Activated CD4-positive, alpha-beta T cell treated with anti-CD3 and anti-CD28 coated beads, Interleukin-2, Interleukin-6, amounts not matched to agents 100 ng/mL and 50 ng/mL, durations not matched to agents 16 hours and 8 hours (primary cell): ENCODE data around the gene FLACC1.

Experiments
- DNase-seq: peaks from one replicate; pipeline ENCODE4 v3.0.0-alpha.2; 2020

FLACC1 gene

DNA sequence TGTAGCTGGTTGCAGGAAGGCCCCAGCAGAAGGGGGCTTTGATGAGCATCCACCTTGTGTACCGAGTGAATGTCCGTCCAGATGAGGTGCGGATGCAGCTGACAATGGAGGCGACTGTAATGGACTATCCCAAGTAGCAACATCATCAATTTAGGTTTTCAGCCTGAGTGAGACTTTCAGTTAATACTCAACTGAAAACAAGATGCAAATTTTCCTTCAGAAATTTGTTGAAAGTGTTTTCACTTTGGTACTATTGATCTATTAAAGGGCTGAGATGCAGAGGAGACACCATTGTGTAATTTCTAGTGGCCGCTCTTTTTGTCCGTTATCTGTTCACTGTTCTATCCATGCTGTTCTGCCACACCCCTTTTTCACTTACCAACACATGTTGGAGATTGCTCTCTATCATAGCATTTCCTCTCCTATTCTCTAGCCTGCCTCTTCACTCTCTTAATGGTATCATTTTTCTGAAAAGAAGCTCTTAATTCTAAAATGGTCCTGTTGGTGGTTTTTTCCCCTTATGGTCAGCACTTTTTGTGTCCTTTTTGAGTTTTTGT is 108.8 kb downstream of the FLACC1 start:
- DNase-seq, result no peak

DNA sequence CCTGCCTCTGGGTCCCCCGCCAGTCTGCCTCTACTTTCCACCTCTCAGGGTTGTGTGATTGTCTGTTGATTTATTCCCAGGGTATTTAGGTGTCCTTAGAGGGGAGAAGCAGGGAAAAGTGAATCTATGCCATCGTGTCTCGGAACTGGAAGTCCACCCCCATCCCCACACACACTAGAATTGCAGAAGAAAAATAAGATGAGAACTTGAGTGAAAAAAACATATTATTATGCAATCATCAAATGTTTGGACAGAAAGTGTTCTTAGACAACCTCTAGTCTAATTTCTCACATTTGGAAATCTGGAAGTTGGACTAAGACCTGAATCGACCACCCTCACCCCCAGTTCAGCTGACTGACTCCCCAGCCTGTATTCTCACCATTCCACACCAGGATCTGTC is 110.9 kb downstream of the FLACC1 start:
- no peak for DNase-seq

DNA sequence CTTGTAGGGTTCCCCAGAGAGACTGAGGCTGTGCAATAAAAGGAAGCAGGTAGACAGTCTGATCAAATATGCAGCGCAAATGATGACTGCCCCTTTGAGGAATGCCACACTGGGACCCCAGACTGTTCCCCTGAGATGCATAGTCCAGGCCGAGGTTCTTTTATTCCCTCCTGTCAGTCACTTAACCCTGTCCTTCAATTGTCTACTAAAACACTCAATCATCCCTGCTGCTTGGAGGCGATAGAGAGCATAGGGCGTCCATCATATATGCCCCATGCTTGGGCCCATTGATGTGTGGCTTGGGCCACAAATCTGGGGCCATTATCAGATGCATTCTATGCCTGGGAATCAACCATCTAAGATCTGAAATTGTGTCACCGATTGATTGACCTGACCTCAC is 112.3 kb downstream of the FLACC1 start:
- DNase-seq, result no peak

DNA sequence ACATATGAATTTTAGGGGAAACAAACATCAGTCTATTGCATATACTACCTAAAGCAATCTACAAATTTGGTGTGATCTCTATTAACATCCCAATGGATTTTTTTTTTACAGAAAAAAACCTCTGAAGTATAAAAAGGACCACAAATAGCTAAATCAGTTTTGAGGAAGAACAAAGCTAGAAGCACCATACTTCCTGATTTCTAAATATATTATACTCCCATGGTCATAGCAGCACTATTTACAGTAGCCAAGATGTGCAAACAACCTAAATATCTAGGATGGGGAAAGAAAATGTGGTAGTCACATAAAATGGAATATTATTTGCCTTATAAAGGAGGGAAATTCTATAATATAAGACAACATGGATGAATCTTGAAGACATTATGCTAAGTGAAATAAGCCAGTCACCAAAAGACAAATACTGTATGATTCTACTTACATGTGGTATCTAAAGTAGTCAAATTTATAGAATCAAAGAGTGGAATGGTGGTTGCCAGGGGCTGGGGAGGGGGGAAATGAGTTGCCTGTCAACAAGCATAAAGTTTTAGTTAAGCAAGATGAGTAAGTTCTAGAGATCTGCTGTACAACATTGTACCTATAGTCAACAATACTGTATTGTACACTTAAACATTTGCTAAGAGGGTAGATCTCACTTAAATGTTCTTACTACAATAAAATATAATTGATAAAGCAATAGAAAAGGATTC is 114.4 kb downstream of the FLACC1 start:
- no peak for DNase-seq

DNA sequence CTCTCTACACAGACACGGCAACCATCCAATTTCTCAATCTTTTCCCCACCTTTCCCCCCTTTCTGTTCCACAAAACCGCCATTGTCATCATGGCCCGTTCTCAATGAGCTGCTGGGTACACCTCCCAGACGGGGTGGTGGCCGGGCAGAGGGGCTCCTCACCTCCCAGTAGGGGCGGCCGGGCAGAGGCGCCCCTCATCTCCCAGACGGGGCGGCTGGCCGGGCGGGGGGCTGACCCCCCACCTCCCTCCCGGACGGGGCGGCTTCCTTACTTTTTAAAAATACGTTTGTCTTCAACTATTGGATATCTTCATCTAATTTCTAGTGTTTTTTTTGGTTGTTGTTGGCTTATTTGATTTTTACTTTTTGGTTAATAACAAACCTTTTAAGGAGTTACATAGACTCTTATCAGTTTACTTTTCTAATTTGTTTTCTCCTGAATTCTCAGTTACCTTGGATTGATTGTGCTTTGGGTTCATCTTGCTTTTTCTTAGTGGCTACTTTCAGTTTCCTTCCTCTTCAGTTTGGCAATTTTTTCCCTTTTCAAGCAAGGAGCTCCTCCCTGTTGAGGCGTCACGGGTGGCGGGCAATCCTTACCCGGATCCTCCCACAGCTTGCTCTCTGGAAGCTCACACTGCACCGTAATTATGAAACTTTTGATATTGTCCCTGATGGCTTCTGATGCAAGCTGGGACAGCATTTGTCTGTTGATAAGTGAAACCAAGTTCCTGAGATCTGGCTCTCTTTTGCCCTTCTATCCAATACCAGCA is 117.8 kb downstream of the FLACC1 start:
- DNase-seq, result peak; percentile 50
